HG03135 (cell line): ENCODE data around the gene FAAP100.

Source experiments
- ATAC-seq: cut with Tn5 transposase; IDR thresholded peaks from one replicate; pipeline ENCODE4 v1.9.1; 2021; ENCODE audit warnings: mild to moderate bottlenecking, moderate library complexity; ENCODE audit not compliant: unreplicated experiment

The FAAP100 gene

GRCh38 chr17:81553616-81554181 lies 1.5 kb upstream of the FAAP100 start:
- ATAC-seq: no peak

- peak; percentile 32 for ATAC-seq
Observed at GRCh38 chr17:81553018-81553615, 964 bp upstream of the FAAP100 start.

DNA sequence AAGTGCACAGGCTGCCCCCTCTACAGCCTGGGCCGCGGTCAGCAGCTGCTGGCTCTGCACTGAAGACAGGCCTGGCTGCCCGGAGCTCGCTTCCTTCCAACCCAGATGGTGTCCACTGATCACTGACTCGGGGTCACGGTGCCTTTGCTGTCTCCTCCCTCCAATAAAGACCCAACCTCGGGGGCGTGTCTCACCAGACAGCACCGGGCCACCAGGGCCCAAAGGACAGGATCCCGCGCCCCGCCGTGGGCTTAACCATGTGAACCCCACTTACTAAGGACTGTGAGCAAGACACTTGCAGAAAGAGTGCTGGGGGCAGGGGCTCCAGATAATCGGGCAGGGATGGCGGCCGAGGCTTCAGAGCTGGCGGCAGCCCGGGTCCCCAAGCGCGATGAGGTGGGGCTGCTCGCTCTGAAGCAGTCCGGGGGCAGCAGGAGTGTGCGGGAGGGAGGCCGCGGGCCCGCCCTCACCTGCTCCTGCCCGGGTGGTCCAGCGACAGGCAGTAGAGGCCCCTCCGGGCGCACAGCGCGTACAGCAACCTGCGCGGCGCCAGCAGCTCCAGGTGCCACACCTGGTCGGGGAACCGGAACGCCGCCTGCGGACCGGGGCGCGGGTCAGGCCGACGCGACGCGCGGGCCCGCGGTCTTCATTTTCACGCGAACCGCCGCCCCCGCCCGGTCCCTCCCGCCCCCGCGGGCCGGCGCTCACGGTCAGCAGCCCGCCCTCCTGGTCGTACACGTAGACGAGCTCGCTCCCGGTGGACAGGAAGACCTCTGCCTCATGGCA lies 502 bp downstream of the FAAP100 start:
- ATAC-seq: peak; percentile 3

DNA sequence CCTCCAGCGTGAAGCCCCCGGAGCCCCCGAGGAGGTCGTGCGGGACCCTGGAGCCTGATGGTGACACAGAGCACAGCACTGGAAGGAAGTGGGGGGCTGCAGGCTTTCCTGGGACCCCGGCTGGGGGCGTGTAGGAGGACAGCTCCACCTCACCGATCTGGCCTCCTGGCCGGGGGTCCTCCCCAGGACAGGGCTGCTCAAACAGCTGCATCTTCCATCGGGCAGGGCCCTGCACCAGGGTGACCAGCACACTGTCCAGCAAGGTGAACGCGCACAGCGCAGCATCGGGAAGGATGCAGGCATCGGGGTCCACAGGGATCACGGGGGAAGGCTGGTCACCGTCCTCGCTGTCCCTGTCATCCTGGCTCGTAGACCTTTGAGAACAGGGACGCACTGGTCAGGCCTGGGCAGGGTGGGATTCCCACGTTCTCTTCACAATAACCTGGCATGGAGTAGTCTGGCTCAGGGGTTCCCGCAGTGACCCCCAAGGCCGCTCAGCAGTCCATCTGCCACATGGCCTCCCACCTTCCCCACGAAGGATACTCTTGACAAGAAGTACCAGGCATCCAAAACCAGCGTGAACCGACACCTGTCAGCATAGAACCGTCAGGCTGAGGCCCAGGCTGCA lies 1.2 kb downstream of the FAAP100 start:
- ATAC-seq: no peak

DNA sequence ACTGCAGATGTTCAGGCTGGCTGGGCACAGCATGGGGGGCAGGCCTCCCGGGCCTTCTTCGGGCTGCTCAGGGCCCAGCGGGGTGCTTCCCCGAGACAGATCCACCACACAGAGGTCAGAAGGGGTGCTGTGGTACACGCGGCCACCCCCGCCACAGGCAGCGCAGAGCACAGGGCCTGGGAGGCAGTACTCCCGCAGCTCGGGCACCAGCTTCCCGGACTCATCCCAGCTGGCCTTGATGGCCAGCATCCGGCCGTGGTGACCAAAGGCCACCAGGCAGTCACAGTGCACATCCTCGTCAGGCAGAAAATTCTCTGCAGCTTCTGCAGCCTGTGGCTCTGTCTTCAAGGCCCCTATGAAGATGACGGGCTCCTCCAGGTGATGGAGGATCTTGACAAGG lies 1.9 kb downstream of the FAAP100 start:
- no peak for ATAC-seq

DNA sequence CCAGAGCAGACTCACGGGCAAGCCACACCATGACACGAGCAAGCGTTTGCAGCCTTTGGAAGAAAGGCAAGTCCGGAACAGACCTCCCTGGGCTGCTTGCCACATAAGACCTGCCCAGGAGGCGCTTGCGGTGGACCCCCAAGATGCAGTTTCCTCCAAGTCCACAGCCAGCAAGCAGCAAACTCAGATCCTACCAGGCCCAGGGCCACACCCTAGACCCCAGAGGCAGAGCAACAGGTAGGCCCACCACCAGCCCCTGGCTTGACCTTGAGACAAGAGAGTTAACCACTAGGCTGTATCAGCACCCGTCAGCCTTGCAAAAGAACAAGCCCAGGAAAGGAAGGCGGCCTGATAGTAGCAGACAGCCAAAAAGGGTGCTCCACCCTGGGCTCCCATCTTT lies 2.3 kb downstream of the FAAP100 start:
- no peak for ATAC-seq

DNA sequence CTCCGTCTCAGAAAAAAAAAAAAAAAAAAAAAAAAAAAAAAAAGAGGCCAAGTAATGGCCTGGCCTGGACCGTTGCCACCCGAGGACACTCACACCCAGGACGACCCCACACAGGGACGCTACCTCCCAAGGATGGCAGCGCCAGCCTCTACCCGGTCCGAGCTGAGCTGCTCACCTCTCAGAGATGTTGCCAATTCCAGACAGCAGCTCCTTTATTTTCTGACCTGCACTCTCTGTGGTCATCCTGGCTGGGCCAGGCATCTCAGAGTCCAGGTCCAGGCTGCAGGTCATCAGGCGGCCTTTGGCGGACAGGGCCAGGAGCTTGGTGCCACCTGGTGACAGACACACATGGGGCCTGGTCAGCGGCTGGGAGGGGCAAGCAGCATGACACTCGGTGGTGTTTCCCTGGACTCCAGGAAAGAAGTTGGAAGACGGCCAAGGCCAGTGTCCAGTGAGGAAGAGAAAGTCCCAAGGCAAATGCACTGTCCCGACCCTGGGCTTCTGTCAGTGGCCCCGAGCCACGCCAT lies 3.1 kb downstream of the FAAP100 start:
- no peak for ATAC-seq

DNA sequence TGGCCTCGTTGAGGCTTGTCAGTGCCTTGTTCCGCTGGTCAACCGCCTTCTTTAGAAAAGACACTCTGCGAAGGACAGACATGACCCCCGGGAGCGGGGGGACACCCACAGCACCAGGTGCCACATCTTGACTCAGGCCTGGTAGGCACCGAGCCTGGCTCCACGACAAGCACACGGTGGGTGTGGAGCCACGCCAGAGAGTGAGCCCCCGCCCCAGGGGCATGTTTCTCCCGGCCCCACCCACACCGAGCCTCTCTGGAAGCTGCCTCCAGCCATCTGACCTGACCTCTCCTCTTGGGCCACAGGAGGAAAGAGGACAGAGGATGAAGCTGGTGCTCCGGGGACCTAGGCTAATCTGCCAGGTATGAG lies 4.6 kb downstream of the FAAP100 start:
- ATAC-seq: no peak

- no peak for ATAC-seq
Observed at GRCh38 chr17:81546906-81547613, 5.1 kb downstream of the FAAP100 start.

- ATAC-seq: no peak
Observed at GRCh38 chr17:81545160-81545949, 6.8 kb downstream of the FAAP100 start.

GRCh38 chr17:81544281-81544974 lies 7.7 kb downstream of the FAAP100 start:
- ATAC-seq: no peak

GRCh38 chr17:81543756-81544155 lies 8.4 kb downstream of the FAAP100 start:
- ATAC-seq: no peak

GRCh38 chr17:81543339-81543675 lies 8.8 kb downstream of the FAAP100 start:
- no peak for ATAC-seq

- no peak for ATAC-seq
Observed at GRCh38 chr17:81542431-81543338, 9.5 kb downstream of the FAAP100 start.

DNA sequence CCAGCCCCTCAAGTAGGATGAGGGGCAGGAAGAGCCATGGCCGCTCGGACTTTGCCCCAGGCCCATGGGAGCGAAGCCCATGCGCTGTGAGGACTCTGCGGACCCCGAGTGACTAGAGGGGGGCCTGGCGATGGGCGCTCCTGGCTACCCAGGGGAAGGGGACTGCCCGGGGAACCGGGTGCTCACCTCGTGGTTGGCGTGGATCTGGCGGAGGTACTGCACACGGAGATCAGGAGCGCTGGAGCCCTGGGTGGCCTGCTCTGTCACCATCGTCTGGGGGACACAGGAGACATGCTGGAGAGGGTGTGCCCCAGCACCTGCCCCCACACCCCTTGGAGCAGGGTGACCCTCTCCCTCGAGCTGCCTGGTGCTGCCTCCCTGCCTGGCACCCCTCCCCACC lies 11.0 kb downstream of the FAAP100 start:
- no peak for ATAC-seq

GRCh38 chr17:81540676-81541027 lies 11.5 kb downstream of the FAAP100 start:
- no peak for ATAC-seq

DNA sequence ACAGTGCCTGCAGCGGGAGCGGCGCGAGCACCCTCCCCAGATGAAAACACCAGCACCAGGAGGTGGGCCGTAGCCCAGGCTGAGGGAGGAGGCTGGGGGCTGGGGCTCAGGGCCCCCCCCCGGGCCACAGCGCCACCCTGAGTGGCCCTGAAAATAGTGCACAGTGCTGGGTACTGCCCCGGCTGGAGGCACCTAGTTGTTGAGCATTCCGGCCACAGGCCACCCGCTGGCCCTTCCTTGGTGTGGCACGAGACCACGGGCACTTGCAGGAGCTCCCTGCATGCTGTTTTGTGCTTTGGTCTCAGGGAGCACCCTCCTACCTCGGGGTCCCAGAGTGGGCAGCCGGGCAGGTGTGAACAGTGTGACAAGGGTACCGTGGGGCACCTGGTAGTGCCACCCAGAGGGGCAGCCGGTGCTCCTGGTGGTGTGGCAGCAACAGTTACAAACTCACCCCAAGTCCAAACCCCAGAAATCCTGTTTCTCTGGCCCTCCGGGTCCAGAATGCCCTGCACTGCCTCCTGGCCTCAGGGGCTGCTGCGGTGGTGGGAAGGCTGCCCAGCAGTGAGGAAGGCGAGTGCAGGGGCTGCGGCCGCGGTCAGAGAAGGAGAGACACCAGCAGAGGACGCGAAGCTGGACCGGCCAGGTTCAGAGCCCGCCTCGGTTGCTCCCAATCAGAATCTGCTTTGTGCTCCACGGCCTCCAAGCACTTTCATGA lies 12.0 kb downstream of the FAAP100 start:
- ATAC-seq: no peak

DNA sequence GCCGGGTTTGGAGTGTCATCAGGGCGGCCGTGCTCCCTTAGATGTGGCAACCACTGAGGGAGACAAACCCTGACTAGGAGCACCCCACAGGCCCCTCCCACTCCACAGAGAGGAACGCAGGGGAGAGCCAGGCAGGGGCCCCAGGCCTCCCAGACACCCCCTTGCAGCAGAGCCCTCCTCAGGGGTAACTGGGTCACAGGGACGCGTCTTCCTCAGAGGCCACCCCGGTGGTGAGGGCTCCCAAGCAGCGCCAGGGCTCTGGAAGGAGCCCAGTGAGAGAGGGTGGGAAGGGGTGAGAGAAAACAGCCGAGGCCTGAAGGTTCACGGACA lies 12.6 kb downstream of the FAAP100 start:
- ATAC-seq: no peak
